GM18498 (cell line): Measurements from ENCODE around the gene TMEM80.

ENCODE experiments used
- ATAC-seq: cut with Tn5 transposase; IDR thresholded peaks from one replicate; pipeline ENCODE4 v1.9.1; 2021; ENCODE audit warnings: mild to moderate bottlenecking, moderate library complexity; ENCODE audit not compliant: unreplicated experiment

TMEM80 gene

DNA sequence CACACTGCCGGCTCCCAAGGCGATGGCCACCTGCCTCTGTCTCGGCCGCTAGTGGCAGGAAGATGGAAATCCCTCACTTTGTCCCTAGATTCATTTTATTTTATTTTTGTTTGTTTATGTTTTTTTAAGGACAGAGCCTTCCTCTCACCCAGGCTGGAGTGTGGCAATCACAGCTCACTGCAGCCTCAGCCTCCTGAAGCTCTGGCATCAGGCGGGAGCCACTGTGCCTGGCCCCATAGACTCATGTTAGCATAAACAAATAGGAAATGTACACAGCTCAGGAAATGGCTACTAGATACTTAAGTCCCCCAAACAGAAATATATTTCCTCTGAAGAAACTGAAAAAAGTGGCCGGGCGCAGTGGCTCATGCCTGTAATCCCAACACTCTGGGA, 3.5 kb downstream of the TMEM80 start:
- ATAC-seq, result no peak

DNA sequence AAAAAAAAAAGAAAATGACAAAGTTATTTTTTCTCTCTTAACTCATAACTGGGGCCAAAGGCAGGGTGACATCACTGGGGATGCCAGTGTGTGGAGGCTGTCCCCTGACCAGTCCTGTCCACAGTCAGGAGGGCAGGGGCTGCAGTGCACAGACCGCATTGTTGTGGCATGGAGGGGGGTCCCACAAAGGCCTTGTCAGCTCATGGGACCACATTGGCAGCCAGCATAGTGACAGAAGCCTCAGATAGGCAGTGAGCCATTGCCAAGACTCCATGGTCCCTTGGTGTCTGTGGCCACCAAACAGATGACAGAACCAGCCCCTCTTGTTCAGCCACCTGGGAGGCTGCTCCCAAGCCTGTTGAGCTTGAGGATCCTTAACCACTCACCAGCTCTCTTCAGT, 4.1 kb downstream of the TMEM80 start:
- no peak for ATAC-seq

GRCh38 chr11:701741-702461, 6.3 kb downstream of the TMEM80 start:
- ATAC-seq, result no peak

DNA sequence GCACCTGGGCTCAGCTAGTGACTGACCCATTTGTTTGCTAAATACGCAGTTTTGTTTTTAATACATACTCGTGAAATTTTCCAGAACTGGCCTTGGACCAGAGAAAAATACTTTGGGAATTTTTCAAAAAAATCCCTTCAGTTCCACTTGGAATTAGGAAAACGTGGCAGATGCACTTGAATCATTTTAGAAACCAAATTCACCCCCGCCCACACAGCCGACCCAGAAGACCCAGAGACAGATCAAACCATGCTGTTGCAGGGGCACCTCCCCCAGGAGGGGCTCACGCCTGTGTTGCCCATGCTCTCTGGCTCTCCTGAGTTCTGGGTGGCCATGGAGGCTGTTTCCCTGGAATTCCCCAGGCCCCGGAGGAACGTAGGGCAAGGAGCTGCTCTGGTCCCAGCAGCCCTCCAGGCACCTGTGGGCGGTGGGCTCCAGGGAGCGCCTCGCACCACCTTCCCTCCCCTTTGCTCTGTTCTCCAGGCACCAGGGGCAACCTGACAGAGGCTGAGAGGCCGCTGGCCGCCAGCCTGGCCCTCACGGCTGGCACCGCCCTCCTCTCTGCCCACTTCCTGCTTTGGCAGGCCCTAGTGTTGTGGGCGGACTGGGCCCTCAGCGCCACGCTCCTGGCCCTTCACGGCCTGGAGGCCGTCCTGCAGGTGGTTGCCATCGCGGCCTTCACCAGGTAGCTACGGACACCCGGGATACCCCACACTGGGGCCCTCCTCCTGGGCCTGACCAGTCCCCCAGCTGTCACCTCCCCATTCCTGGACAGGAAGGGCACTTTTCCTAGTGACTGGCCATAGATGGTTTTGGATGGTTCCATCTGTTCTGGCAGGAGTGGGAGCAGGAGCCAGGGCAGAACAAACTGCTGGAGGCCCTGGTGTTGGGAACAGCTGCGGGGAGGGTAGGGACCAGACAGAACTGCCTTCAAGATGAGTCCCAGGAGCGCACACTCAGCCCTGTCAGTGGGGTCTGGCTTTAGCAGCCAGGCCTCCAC, 7.1 kb downstream of the TMEM80 start:
- ATAC-seq, result no peak

GRCh38 chr11:703506-703905, 7.9 kb downstream of the TMEM80 start:
- no peak for ATAC-seq

DNA sequence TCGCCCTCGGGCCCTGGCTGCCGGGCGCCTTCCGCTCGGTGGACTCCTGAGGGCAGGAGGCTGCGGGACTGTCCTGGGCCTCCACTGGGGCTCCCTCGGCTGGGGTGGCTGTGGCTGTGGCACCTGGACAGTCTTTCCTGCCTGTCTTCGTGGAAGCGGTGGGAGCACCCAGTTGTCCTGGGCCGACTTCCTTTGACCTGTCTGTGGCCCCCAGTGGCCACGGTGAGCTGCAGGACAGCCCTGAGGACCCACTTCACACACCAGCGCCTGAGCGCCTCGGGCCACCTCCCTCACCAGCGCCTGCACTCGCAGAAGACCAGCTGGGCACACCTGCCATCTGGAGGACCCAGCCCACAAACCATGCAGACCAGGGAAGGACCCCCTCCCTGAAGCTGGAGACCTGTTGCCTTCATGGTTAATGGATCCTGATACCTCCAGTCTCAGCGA, 8.6 kb downstream of the TMEM80 start:
- ATAC-seq, result no peak

DNA sequence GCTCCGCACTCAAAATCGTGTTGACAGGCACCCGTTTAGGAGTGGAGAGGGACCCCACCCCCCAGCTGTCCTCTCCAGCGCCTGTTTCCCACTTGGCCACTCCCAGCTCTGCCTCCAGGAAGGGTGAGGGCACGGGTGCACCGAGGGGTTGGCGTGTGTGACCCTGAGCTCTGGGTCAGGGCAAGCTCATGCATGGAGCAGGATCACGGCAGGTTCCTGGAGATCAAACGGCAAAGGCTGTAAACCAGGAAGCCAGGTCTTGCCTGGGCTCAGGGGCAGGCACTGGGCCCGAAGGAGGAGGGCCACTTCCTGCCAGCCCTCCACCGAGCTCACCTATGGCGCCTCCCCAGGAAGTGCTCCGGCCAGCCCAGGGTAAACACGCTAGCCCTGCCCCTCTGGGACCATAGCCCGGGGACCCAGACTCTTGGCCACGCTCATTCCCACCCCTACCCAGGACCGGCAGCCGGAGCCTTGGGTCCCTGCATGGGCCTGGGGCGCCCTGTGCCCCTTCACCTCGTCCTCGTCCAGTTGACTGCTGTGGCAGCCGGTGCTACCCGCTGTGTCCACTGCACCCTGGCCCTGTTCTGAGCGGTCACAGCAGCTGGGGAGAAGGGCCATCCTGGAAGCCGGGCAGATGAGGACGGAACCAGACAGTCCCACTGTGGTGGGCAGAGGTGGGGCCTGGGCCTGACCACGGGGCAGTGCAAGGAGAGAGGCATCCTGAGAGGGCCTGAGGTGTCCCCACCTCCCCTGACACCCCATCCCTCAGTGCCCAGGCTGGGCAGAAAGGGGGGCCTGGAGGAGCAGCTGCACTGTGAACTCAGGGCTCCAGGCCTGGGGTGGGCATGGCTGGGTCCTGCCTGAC, 9.4 kb downstream of the TMEM80 start:
- no peak for ATAC-seq

- ATAC-seq, result no peak
Measured at GRCh38 chr11:705646-706438, 10.2 kb downstream of the TMEM80 start, which contains the start of gene EPS8L2. Gene EPS8L2, plus strand, starts transcription at chr11:706231. Its CDS starts 3,177 bp downstream, at chr11:709408.

DNA sequence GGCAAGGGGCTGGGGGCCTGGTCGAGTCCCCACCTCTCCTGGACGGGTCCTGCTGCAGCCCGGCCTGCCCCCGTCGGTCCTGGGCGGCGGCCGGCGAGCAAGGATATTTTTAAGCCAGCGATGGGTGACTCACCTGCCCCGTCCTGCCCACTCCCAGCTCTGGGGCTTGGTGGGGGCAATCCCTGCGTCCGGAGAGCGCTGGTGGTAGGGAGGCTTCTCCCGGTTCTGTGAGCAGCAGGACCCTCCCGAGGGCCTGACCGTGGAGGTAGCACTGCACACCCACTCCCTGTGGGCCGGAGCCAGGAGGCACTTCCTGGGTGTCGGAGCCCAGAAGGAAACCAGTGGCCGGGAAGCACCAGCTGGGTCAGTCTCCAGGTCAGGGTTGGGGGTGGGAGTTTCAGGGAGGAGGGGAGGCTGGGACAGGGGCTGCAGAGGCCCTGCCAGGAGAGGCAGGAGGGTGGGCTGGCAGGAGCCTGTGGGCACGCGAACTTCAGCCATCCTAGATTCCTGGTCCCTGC, 10.9 kb downstream of the TMEM80 start:
- no peak for ATAC-seq

DNA sequence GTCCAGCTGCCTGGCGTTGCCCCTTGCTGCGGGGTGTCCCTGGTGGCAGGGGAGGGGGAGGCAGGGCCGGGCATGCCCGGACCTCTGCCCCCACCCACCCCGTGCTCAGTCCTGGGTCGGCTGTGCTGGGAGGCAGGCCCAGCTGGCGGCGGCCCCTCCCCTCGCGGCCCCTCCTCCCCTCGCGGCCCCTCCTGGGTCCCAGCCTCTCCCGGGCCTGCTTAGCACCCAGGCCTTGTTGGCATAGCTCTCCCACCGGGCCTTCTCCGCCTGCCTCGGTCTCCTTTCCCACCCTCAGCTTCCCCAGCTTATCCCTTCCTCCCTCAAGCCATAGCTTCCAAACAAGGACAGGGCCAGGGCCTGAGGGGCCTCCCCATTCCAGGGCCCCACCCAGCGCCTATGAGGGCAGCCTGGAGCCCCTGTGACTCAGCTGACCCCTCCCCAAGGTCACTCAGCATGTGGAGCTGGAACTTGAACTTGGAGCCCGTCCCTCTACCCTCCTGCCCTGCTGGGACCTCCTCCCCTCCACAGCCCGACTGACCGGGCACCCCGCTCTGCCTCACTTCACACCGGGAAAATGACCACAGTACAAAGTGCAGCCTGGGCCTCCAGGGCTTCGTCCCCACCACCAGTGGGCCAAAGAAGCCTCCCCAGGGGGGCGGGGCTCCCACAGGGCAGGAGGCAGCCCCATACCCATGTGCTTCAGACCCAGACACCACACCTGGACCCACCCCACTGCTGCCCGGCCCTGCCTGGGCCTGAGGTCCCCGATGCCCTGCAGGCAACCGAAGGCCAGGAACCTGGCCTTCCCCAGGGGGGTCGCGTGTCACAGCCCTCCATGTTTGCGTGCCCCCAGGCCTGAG, 11.6 kb downstream of the TMEM80 start:
- ATAC-seq, result no peak

- ATAC-seq, result no peak
Measured at GRCh38 chr11:707817-708420, 12.3 kb downstream of the TMEM80 start.

DNA sequence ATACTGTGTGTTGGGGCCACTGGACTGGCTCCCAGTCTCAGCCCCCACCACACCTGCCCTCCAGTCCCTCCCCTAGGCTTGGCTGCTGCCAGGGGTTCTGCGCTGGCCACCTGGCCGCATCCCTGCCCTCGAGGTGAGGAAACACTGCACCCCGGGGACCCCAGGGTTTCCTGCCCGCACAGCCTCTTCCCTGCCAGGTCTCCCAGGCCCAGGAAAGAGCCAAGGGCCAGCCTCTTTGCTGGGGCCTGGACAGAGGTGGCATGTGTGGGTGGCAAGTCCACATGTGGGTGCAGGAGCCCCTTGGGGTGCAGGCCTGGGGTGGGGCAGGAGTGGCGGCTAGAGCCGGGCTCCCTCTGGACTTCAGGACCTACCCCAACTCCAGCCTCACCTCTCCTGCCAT, 12.9 kb downstream of the TMEM80 start:
- no peak for ATAC-seq

GRCh38 chr11:709109-709997, 13.7 kb downstream of the TMEM80 start:
- no peak for ATAC-seq

DNA sequence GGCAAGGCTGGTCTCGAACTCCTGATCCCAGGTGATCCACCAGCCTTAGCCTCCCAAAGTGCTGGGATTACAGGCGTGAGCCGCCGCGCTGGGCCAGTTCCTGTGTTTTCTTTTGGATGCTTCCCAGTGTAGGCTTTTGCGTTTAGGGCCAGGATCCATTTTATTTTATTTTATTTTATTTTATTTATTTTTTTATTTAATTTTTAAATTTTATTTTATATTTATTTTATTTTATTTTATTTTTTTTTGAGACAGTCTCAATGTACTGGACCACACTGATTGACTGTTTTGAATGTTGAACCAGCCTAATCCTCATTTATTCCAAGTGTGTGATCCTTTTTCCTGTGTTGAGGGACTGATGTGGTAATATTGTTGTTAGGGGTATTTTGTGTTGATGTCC, 18.8 kb downstream of the TMEM80 start:
- no peak for ATAC-seq

GRCh38 chr11:719214-720016, 23.8 kb downstream of the TMEM80 start:
- ATAC-seq, result no peak

DNA sequence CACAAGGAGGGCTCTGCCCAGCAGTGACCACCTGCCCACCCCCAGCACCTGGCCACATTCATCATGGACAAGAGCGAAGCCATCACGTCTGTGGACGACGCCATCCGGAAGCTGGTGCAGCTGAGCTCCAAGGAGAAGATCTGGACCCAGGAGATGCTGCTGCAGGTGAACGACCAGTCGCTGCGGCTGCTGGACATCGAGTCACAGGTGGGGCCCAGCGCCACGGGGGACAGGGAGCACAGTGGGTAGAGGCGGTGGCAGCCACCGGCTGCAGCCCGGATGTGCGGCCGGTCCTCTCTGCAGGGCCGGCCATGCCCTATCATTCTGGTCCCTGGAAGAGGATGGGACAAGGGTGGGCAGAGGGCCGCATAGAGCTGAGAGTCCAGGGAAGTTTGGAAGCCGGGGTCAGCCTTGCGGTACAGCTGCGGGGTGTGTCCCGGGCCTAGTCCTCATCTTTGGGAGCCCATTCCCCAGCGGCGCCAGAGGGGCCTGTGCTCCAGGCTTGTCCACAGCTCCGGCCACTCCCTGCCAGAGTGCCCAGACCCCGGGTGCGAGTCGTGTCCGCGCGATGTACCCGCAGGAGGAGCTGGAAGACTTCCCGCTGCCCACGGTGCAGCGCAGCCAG, 24.5 kb downstream of the TMEM80 start:
- ATAC-seq, result no peak
